ENCODE data around the gene KCNQ5. TPM values are rescaled to one million over a fixed set of nuclear protein-coding genes. Genes with fewer than 3 reads are reported as not detected.

KCNQ5 gene
- total and polyA plus RNA-seq, 10 of the 15 experiments (the other 5 are each of a cell fraction or from before 2014, with no cell fraction given), result 0.60 to 16.2 (median 3.2) TPM

DNA sequence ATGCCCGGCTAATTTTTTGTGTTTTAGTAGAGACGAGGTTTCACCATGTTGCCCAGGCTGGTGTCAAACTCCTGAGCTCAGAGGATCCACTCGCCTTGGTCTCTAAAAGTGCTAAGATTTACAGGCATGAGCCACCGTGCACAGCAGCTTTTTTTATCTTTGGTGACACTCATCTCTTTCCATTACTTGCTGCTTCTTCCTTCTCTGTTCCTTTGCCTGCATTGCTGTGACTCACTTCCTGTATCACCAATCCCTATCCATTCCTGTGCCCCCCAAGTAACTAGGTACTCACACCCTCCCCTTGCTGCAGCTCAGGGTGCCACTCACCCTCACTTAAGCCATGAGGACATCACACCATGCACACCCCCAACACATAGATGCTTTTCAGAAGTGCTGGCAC lies 578.9 kb downstream of the KCNQ5 start (continued):
- TF ChIP-seq, protein P1, sequence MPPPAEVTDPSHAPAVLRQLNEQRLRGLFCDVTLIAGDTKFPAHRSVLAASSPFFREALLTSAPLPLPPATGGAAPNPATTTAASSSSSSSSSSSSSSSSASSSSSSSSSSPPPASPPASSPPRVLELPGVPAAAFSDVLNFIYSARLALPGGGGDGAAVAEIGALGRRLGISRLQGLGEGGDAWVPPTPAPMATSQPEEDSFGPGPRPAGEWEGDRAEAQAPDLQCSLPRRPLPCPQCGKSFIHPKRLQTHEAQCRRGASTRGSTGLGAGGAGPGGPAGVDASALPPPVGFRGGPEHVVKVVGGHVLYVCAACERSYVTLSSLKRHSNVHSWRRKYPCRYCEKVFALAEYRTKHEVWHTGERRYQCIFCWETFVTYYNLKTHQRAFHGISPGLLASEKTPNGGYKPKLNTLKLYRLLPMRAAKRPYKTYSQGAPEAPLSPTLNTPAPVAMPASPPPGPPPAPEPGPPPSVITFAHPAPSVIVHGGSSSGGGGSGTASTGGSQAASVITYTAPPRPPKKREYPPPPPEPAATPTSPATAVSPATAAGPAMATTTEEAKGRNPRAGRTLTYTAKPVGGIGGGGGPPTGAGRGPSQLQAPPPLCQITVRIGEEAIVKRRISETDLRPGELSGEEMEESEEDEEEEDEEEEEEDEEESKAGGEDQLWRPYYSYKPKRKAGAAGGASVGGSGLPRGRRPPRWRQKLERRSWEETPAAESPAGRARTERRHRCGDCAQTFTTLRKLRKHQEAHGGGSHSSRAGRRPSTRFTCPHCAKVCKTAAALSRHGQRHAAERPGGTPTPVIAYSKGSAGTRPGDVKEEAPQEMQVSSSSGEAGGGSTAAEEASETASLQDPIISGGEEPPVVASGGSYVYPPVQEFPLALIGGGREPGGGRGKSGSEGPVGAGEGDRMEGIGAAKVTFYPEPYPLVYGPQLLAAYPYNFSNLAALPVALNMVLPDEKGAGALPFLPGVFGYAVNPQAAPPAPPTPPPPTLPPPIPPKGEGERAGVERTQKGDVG (CRISPR knock-in tag; IDR thresholded peaks at IDR 0.05), result no peak
- TF ChIP-seq ZNF622 (IDR thresholded peaks at IDR 0.05), result no peak
- no peak for TF ChIP-seq SP1 (IDR thresholded peaks at IDR 0.05; ENCODE audit: low read depth, low read length)
- TF ChIP-seq, protein P2, sequence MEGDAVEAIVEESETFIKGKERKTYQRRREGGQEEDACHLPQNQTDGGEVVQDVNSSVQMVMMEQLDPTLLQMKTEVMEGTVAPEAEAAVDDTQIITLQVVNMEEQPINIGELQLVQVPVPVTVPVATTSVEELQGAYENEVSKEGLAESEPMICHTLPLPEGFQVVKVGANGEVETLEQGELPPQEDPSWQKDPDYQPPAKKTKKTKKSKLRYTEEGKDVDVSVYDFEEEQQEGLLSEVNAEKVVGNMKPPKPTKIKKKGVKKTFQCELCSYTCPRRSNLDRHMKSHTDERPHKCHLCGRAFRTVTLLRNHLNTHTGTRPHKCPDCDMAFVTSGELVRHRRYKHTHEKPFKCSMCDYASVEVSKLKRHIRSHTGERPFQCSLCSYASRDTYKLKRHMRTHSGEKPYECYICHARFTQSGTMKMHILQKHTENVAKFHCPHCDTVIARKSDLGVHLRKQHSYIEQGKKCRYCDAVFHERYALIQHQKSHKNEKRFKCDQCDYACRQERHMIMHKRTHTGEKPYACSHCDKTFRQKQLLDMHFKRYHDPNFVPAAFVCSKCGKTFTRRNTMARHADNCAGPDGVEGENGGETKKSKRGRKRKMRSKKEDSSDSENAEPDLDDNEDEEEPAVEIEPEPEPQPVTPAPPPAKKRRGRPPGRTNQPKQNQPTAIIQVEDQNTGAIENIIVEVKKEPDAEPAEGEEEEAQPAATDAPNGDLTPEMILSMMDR (IDR thresholded peaks at IDR 0.05 in 2 of 3, conservative IDR thresholded peaks at IDR 0.05 in 1 of 3; ENCODE audit: control insufficient read depth in 2 of 3, extremely low read depth in 1 of 3, insufficient read depth in 1 of 3, low read depth in 3 of 3, low read length in 3 of 3), result no peak
- TF ChIP-seq IKZF2 (IDR thresholded peaks at IDR 0.05), result no peak
- TF ChIP-seq YY1 (IDR thresholded peaks at IDR 0.05; ENCODE audit: low read depth, low read length), result no peak
- no peak for TF ChIP-seq POLR2A (IDR thresholded peaks at IDR 0.05; ENCODE audit: low read depth, low read length)
- TF ChIP-seq NBN (IDR thresholded peaks at IDR 0.05), result no peak
- TF ChIP-seq CBFB (IDR thresholded peaks at IDR 0.05; ENCODE audit: low read depth), result no peak
- TF ChIP-seq TBL1XR1 (IDR thresholded peaks at IDR 0.05; ENCODE audit: low read depth, low read length), result no peak
- TF ChIP-seq NFXL1 (IDR thresholded peaks at IDR 0.05; ENCODE audit: borderline replicate concordance), result no peak
- no peak for TF ChIP-seq BHLHE40 (IDR thresholded peaks at IDR 0.05; ENCODE audit: borderline replicate concordance in 1 of 2, low read depth in 2 of 2, low read length in 1 of 2)

Measured in GM12878 (cell line).